WTC11 (cell line): ENCODE measurements around the gene PICK1. TPM values are rescaled to one million over a fixed set of nuclear protein-coding genes. Genes with fewer than 3 reads are reported as not detected.

Source experiments
- ATAC-seq: fragments of 200-7000 bp; cut with Tn5 transposase; 2 replicates; pipeline ENCODE4 v1.10.0; 2021; ENCODE audit warnings: mild to moderate bottlenecking, moderate library complexity
- CTCF ChIA-PET: fragments of 300-600 bp; sonication (Branson Sonifier 250); formaldehyde crosslinking; loops from one replicate; lab custom pipeline; 2021; ENCODE audit warnings: antibody characterized with exemption; lab: Charles Lee
- POLR2A ChIA-PET: fragments of 350-600 bp; sonication (Branson Sonifier 250); formaldehyde crosslinking; loops from one replicate; lab custom pipeline; 2021; ENCODE audit warnings: antibody characterized with exemption; lab: Charles Lee
- DNase-seq: peaks from one replicate; pipeline ENCODE4 v3.0.0; 2021; ENCODE audit warnings: low spot score
- H3K27ac Mint-ChIP-seq: 2 replicates; pipeline ENCODE4 v1.8.0; 2021; ENCODE audit warnings: mixed read lengths
- H3K27me3 Mint-ChIP-seq: 2 replicates; pipeline ENCODE4 v1.8.0; 2021; ENCODE audit warnings: low read depth, mild to moderate bottlenecking, moderate library complexity, mixed read lengths
- H3K36me3 Mint-ChIP-seq: 2 replicates; pipeline ENCODE4 v1.8.0; 2021; ENCODE audit warnings: mixed read lengths
- H3K4me1 Mint-ChIP-seq: 2 replicates; pipeline ENCODE4 v1.8.0; 2022; ENCODE audit warnings: mixed read lengths
- H3K4me3 Mint-ChIP-seq: 2 replicates; pipeline ENCODE4 v1.8.0; 2021; ENCODE audit warnings: mild to moderate bottlenecking, moderate library complexity, mixed read lengths
- H3K9me3 Mint-ChIP-seq: 2 replicates; pipeline ENCODE4 v1.8.0; 2021; ENCODE audit warnings: mixed read lengths
- ELF4 ChIP-seq: sonication (generic); formaldehyde crosslinking; IDR thresholded peaks from 2 replicates; pipeline ENCODE4 v1.8.1; 2022; ENCODE audit warnings: low read depth, mild to moderate bottlenecking, moderate library complexity, missing genetic modification reagents
- FOXK1 ChIP-seq: sonication (generic); formaldehyde crosslinking; IDR thresholded peaks from 2 replicates; pipeline ENCODE4 v1.8.0; 2022; ENCODE audit warnings: mild to moderate bottlenecking, moderate library complexity, missing genetic modification reagents
- FOXP1 ChIP-seq: sonication (generic); formaldehyde crosslinking; IDR thresholded peaks from 2 replicates; pipeline ENCODE4 v1.8.0; 2022; ENCODE audit warnings: missing genetic modification reagents, mild to moderate bottlenecking, moderate library complexity, borderline replicate concordance
- GABPB1 ChIP-seq: sonication (generic); formaldehyde crosslinking; IDR thresholded peaks from 2 replicates; pipeline ENCODE4 v1.8.1; 2023; ENCODE audit warnings: mild to moderate bottlenecking, missing genetic modification reagents
- JUN ChIP-seq: sonication (generic); formaldehyde crosslinking; IDR thresholded peaks from 2 replicates; pipeline ENCODE4 v1.8.0; 2023; ENCODE audit warnings: mild to moderate bottlenecking, missing genetic modification reagents
- NFYB ChIP-seq: sonication (generic); formaldehyde crosslinking; conservative IDR thresholded peaks from 2 replicates; pipeline ENCODE4 v1.8.0; 2022; ENCODE audit warnings: low read depth, missing genetic modification reagents
- NR1H2 ChIP-seq: sonication (generic); formaldehyde crosslinking; IDR thresholded peaks from 2 replicates; pipeline ENCODE4 v1.9.0; 2021; ENCODE audit warnings: mild to moderate bottlenecking, moderate library complexity, missing genetic modification reagents
- NR3C1 ChIP-seq: sonication (generic); formaldehyde crosslinking; conservative IDR thresholded peaks from 2 replicates; pipeline ENCODE4 v1.8.1; 2023; ENCODE audit warnings: low read depth, mild to moderate bottlenecking, missing genetic modification reagents
- OVOL2 ChIP-seq: fragments of 250-450 bp; sonication (Bioruptor Pico); IDR thresholded peaks from 2 replicates; pipeline ENCODE4 v1.9.0; 2021; ENCODE audit warnings: mild to moderate bottlenecking, borderline replicate concordance
- SOX15 ChIP-seq: fragments of 250-450 bp; sonication (Bioruptor Pico); IDR thresholded peaks from 2 replicates; pipeline ENCODE4 v1.9.0; 2021; ENCODE audit warnings: mild to moderate bottlenecking
- ZNF232 ChIP-seq: sonication (generic); formaldehyde crosslinking; IDR thresholded peaks from 2 replicates; pipeline ENCODE4 v1.8.0; 2022; ENCODE audit warnings: mild to moderate bottlenecking, missing genetic modification reagents
- ZNF263 ChIP-seq: sonication (generic); formaldehyde crosslinking; IDR thresholded peaks from 2 replicates; pipeline ENCODE4 v1.8.1; 2022; ENCODE audit warnings: low read depth, mild to moderate bottlenecking, moderate library complexity, missing genetic modification reagents
- ZNF317 ChIP-seq: sonication (generic); formaldehyde crosslinking; IDR thresholded peaks from 2 replicates; pipeline ENCODE4 v1.8.1; 2023; ENCODE audit warnings: low read depth, mild to moderate bottlenecking, moderate library complexity, missing genetic modification reagents, borderline replicate concordance
- total RNA-seq: library from RNA; stranded (reverse); gene quantifications from 3 replicates; pipeline ENCODE4 v1.2.3, GENCODE V29; 2021
- TF ChIP-seq, protein P1 (sequence below): sonication (generic); formaldehyde crosslinking; IDR thresholded peaks from 2 replicates; pipeline ENCODE4 v1.8.0; 2023; ENCODE audit warnings: mild to moderate bottlenecking, missing genetic modification reagents
- TF ChIP-seq, protein P2 (sequence below): fragments of 250-450 bp; sonication (Bioruptor Pico); IDR thresholded peaks from 2 replicates; pipeline ENCODE4 v1.9.0; 2021; ENCODE audit warnings: mild to moderate bottlenecking
- TF ChIP-seq, protein P3 (sequence below): sonication (generic); formaldehyde crosslinking; IDR thresholded peaks from 2 replicates; pipeline ENCODE4 v1.8.1; 2023; ENCODE audit warnings: mild to moderate bottlenecking, missing genetic modification reagents
- TF ChIP-seq, protein P4 (sequence below): fragments of 250-450 bp; sonication (Bioruptor Pico); IDR thresholded peaks from 2 replicates; pipeline ENCODE4 v1.9.0; 2021; ENCODE audit warnings: moderate library complexity, mild to moderate bottlenecking, inconsistent platforms, borderline replicate concordance
- TF ChIP-seq, protein P5 (sequence below): sonication (generic); formaldehyde crosslinking; IDR thresholded peaks from 2 replicates; pipeline ENCODE4 v1.8.1; 2022; ENCODE audit warnings: mild to moderate bottlenecking, moderate library complexity, missing genetic modification reagents

The PICK1 gene
- total RNA-seq, 1 experiment from 2014 or later: 33.4 TPM

DNA sequence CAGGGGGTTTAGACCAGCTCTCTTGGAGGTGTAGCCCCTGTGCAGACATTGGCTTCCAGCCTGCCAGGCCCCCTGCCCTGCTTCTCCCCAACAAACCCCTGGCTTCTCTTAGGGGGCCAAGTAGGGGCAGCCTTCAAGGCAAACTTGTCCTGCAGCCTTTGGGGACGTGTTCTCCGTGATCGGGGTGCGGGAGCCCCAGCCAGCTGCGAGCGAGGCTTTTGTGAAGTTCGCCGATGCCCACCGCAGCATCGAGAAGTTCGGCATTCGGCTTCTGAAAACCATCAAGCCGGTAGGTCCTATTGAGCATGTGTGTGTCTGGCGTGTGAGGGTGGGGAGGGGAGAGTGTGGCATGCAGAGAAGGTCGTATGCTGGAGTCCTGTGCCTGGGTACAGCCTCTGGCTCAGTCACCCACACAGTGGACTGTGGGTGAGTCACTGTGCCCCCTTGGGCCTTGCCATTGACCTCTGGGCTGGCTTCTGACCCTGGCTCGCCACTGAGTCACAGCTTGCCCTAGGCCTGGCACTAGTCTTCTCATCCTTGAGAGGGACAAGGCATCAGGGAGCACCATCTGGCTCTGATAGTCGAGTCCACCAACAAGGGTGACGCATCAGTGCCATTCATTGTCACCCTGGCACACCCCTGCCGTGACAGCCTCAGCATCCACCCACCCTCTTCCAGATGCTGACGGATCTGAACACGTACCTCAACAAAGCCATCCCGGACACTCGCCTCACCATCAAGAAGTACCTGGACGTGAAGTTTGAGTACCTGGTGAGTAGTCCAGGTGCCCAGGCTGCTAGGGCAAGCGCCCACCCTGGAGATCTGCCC is 15.3 kb downstream of the PICK1 start:
- CTCF ChIA-PET: interaction anchor here (0.6 to 3.4 kb wide), 5 partner anchors 20 to 32 kb away, joined by 3 to 41 read pairs (median 9); no protein-coding TSS in a partner anchor
- DNase-seq (no peak), ATAC-seq (no peak)
- POLR2A ChIA-PET: no interaction called here
- Mint-ChIP-seq H3K27me3 (no peaks in the 10 kb centered on the region), H3K4me1 (peaks cover 2% of the 10 kb centered on the region; the same call in 1 of the 2 replicates), H3K9me3 (no peaks in the 10 kb centered on the region)
- TF ChIP-seq, protein P1, sequence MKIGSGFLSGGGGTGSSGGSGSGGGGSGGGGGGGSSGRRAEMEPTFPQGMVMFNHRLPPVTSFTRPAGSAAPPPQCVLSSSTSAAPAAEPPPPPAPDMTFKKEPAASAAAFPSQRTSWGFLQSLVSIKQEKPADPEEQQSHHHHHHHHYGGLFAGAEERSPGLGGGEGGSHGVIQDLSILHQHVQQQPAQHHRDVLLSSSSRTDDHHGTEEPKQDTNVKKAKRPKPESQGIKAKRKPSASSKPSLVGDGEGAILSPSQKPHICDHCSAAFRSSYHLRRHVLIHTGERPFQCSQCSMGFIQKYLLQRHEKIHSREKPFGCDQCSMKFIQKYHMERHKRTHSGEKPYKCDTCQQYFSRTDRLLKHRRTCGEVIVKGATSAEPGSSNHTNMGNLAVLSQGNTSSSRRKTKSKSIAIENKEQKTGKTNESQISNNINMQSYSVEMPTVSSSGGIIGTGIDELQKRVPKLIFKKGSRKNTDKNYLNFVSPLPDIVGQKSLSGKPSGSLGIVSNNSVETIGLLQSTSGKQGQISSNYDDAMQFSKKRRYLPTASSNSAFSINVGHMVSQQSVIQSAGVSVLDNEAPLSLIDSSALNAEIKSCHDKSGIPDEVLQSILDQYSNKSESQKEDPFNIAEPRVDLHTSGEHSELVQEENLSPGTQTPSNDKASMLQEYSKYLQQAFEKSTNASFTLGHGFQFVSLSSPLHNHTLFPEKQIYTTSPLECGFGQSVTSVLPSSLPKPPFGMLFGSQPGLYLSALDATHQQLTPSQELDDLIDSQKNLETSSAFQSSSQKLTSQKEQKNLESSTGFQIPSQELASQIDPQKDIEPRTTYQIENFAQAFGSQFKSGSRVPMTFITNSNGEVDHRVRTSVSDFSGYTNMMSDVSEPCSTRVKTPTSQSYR (CRISPR knock-in tag): no peak
- TF ChIP-seq, protein P2, sequence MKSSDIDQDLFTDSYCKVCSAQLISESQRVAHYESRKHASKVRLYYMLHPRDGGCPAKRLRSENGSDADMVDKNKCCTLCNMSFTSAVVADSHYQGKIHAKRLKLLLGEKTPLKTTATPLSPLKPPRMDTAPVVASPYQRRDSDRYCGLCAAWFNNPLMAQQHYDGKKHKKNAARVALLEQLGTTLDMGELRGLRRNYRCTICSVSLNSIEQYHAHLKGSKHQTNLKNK (CRISPR knock-in tag): no peak
- TF ChIP-seq NR3C1 (CRISPR knock-in tag) (no peak), ELF4 (CRISPR knock-in tag) (no peak), FOXK1 (CRISPR knock-in tag) (no peak), ZNF232 (no peak), SOX15 (CRISPR knock-in tag) (no peak)
- TF ChIP-seq, all 79 proteins: peak for 0
- Mint-ChIP-seq H3K36me3 (peaks cover 10% of the 10 kb centered on the region), H3K4me3 (no peak overlapping the region), H3K27ac (no peak overlapping the region)

DNA sequence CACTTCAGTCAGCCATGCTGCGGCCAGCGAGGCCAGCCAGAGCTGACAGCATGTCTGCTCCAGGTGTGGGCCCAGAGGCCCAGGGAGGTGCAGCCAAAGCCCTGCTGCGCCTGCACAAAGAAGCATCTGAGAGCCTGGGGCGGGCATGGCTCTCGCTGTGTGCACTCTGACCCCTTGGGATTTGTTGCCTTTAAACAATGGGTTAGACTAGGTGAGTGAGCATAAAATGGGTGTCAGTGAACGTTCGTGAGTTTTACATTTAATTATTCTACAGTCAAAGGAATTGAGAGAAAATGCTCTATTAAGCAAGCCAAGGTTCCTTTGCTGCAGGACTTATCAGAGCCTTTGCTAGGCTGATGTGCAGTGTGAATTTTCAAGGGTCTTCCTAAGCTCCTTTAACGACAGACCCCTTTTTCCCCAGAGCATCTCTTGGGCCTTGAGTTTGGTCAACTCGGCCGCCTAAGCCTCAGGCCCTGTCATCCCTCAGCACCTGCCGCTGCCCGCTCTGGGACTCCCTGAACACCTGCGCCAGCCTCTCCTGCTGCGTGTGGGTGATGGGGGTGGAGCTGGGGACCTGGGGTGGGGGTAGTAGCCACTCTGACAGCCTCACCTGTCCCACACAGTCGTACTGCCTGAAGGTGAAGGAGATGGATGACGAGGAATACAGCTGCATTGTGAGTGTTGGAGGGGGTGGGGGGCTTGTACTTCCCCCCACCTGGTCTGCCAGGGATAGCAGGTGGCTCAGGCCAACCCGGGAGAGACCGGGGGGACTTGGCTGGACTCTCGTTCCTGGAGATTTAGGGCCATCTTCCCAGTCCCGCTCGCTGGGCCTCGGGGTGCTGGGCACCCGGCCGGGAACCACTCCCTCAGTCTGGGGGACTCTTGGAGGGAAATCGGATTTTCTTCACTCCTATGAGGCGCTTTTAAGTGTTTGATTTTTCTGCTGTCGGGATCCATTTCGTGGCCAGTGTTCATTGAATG is 16.2 kb downstream of the PICK1 start:
- Mint-ChIP-seq H3K9me3 (no peaks in the 10 kb centered on the region), H3K36me3 (peaks cover 5% of the 10 kb centered on the region), H3K4me1 (peaks cover 2% of the 10 kb centered on the region; the same call in 1 of the 2 replicates), H3K27ac (no peak overlapping the region), H3K4me3 (no peak overlapping the region), H3K27me3 (no peaks in the 10 kb centered on the region)
- no peak for TF ChIP-seq GABPB1
- TF ChIP-seq NR1H2: no peak
- TF ChIP-seq, protein P3, sequence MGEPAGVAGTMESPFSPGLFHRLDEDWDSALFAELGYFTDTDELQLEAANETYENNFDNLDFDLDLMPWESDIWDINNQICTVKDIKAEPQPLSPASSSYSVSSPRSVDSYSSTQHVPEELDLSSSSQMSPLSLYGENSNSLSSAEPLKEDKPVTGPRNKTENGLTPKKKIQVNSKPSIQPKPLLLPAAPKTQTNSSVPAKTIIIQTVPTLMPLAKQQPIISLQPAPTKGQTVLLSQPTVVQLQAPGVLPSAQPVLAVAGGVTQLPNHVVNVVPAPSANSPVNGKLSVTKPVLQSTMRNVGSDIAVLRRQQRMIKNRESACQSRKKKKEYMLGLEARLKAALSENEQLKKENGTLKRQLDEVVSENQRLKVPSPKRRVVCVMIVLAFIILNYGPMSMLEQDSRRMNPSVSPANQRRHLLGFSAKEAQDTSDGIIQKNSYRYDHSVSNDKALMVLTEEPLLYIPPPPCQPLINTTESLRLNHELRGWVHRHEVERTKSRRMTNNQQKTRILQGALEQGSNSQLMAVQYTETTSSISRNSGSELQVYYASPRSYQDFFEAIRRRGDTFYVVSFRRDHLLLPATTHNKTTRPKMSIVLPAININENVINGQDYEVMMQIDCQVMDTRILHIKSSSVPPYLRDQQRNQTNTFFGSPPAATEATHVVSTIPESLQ (CRISPR knock-in tag): no peak
- TF ChIP-seq ZNF263 (CRISPR knock-in tag): no peak
- TF ChIP-seq, protein P4, sequence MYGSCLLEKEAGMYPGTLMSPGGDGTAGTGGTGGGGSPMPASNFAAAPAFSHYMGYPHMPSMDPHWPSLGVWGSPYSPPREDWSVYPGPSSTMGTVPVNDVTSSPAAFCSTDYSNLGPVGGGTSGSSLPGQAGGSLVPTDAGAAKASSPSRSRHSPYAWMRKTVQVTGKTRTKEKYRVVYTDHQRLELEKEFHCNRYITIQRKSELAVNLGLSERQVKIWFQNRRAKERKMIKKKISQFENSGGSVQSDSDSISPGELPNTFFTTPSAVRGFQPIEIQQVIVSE: no peak
- no peak for TF ChIP-seq FOXP1 (CRISPR knock-in tag)
- TF ChIP-seq ZNF317 (CRISPR knock-in tag): no peak
- TF ChIP-seq NFYB: no peak
- TF ChIP-seq, protein P5, sequence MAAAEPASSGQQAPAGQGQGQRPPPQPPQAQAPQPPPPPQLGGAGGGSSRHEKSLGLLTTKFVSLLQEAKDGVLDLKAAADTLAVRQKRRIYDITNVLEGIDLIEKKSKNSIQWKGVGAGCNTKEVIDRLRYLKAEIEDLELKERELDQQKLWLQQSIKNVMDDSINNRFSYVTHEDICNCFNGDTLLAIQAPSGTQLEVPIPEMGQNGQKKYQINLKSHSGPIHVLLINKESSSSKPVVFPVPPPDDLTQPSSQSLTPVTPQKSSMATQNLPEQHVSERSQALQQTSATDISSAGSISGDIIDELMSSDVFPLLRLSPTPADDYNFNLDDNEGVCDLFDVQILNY: no peak
- no peak for TF ChIP-seq OVOL2 (CRISPR knock-in tag)
- no peak for TF ChIP-seq JUN (CRISPR knock-in tag)
- TF ChIP-seq, protein P2 (CRISPR knock-in tag): no peak
- ChIA-PET CTCF (interaction anchor here (0.6 to 3.4 kb wide), 13 partner anchors 16 to 240 kb away, joined by 3 to 41 read pairs (median 6); partner anchors contain the start of genes BAIAP2L2 and PICK1), POLR2A (no interaction called here)
- ATAC-seq (no peak), DNase-seq (no peak)
